GM12878 (cell line): ENCODE data around the gene ZNF628. TPM values are rescaled to one million over a fixed set of nuclear protein-coding genes. Genes with fewer than 3 reads are reported as not detected.

Source experiments
- ATAC-seq: fragments of 200-7000 bp; cut with Tn5 transposase; 3 replicates; pipeline ENCODE4 v1.9.1; 2020; ENCODE audit warnings: mild to moderate bottlenecking, moderate library complexity
- BruUV-seq: library from RNA; stranded (reverse); fragments of 400-500 nt; replicated peaks from 2 replicates; lab custom pipeline; 2021; lab: Mats Ljungman, UMichigan
- CTCF ChIA-PET: fragments of 300-600 bp; sonication (Branson Sonifier 250); formaldehyde crosslinking; extraction: SDS; loops from one replicate; lab custom pipeline; 2021; ENCODE audit warnings: inconsistent platforms; lab: Yijun Ruan, JAX
- POLR2A ChIA-PET: fragments of 350-600 bp; formaldehyde crosslinking; extraction: SDS; loops from one replicate; lab custom pipeline; 2021; ENCODE audit warnings: inconsistent platforms; lab: Charles Lee
- RAD21 ChIA-PET: fragments of 300-600 bp; sonication (Branson Sonifier 250); formaldehyde crosslinking; loops from one replicate; lab custom pipeline; 2023; ENCODE audit warnings: antibody characterized with exemption; ENCODE audit not compliant: unreplicated experiment; lab: Charles Lee
- SMC1A ChIA-PET: fragments of 300-600 bp; sonication (Branson Sonifier 250); formaldehyde crosslinking; loops from one replicate; lab custom pipeline; 2023; ENCODE audit not compliant: unreplicated experiment, uncharacterized antibody; lab: Charles Lee
- DNase-seq: peaks from one replicate; pipeline ENCODE4 v3.0.0-alpha.2; 2011; ENCODE audit warnings: low read depth, low spot score
- FAIRE-seq: peaks from 3 replicates; lab custom pipeline; 2011; peaks lifted over from hg19 to GRCh38; lab: Jason Lieb, UNC
- H2AFZ ChIP-seq: 2 replicates; pipeline ENCODE4 v1.6.0; 2011; ENCODE audit warnings: low read depth, low read length, control low read depth; ENCODE audit not compliant: control insufficient read depth
- H3K27ac ChIP-seq: 2 replicates; pipeline ENCODE4 v1.5.1; 2011; ENCODE audit warnings: control low read depth; ENCODE audit not compliant: control insufficient read depth, insufficient read depth
- H3K27me3 ChIP-seq, 2 experiments: replicated peaks in 1 of 2; 2 replicates each; pipeline versions ENCODE4 v1.6.0 to v1.6.1; 2011; ENCODE audit warnings: low read length in 1 of 2; ENCODE audit not compliant: control insufficient read depth in 2 of 2, insufficient read depth in 2 of 2
- H3K36me3 ChIP-seq, 2 experiments: 2 replicates each; pipeline ENCODE4 v1.5.1; 2011; ENCODE audit warnings: low read length in 1 of 2; ENCODE audit not compliant: control insufficient read depth in 2 of 2, insufficient read depth in 2 of 2
- H3K4me1 ChIP-seq: 2 replicates; pipeline ENCODE4 v1.6.1; 2011; ENCODE audit warnings: mild to moderate bottlenecking, low read length, moderate library complexity, mixed read lengths; ENCODE audit not compliant: control insufficient read depth, insufficient read depth
- H3K4me2 ChIP-seq: 2 replicates; pipeline ENCODE4 v1.6.0; 2011; ENCODE audit warnings: control low read depth; ENCODE audit not compliant: control insufficient read depth, insufficient read depth
- H3K4me3 ChIP-seq: fragments of 200-600 bp; sonication (generic); 2 replicates; pipeline ENCODE4 v1.5.1; 2016
- H3K79me2 ChIP-seq: 2 replicates; pipeline ENCODE4 v1.6.0; 2011; ENCODE audit warnings: low read length; ENCODE audit not compliant: control insufficient read depth, insufficient read depth
- H3K9ac ChIP-seq: 2 replicates; pipeline ENCODE4 v1.8.0; 2011; ENCODE audit warnings: low read length, control low read depth, mixed read lengths; ENCODE audit not compliant: control insufficient read depth, insufficient read depth
- H3K9me3 ChIP-seq: replicated peaks from 3 replicates; pipeline ENCODE4 v1.5.1; 2011; ENCODE audit warnings: mild to moderate bottlenecking, low read length; ENCODE audit not compliant: control insufficient read depth, insufficient read depth
- H4K20me1 ChIP-seq: 2 replicates; pipeline ENCODE4 v1.6.0; 2011; ENCODE audit not compliant: control insufficient read depth, insufficient read depth
- BCL11A ChIP-seq: IDR thresholded peaks from 2 replicates; pipeline ENCODE4 v1.6.1; 2011; ENCODE audit warnings: low read depth, low read length
- EGR1 ChIP-seq, 2 experiments: IDR thresholded peaks; 1 replicate in 1 of 2; 2 replicates in 1 of 2; pipeline ENCODE4 v1.6.1; 2011 to 2012; ENCODE audit warnings: low read depth in 2 of 2, low read length in 2 of 2, borderline replicate concordance in 1 of 2, mild to moderate bottlenecking in 1 of 2, moderate library complexity in 1 of 2
- IKZF1 ChIP-seq: fragments of 450-650 bp; conservative IDR thresholded peaks from 2 replicates; pipeline ENCODE4 v1.6.1; 2017; ENCODE audit warnings: antibody characterized with exemption, mild to moderate bottlenecking
- JUNB ChIP-seq: IDR thresholded peaks from 2 replicates; pipeline ENCODE4 v1.6.1; 2016; ENCODE audit warnings: antibody characterized with exemption, mild to moderate bottlenecking
- KAT2A ChIP-seq: conservative IDR thresholded peaks from 2 replicates; pipeline ENCODE4 v1.6.1; 2011; ENCODE audit warnings: low read depth, low read length; ENCODE audit not compliant: control insufficient read depth
- MEF2A ChIP-seq: IDR thresholded peaks from 2 replicates; pipeline ENCODE4 v1.6.1; 2011; ENCODE audit warnings: low read depth, mild to moderate bottlenecking, low read length, moderate library complexity; ENCODE audit not compliant: insufficient read depth
- MTA2 ChIP-seq: fragments of 450-650 bp; IDR thresholded peaks from 2 replicates; pipeline ENCODE4 v1.6.1; 2016; ENCODE audit warnings: low read depth, mild to moderate bottlenecking, moderate library complexity
- MXI1 ChIP-seq: fragments of 150-350 bp; IDR thresholded peaks from 2 replicates; pipeline ENCODE4 v1.6.1; 2011; ENCODE audit warnings: low read depth, mild to moderate bottlenecking, inconsistent platforms, low read length, improper control_type of control experiment
- RFX5 ChIP-seq: IDR thresholded peaks from 2 replicates; pipeline ENCODE4 v1.6.1; 2011; ENCODE audit warnings: low read depth, low read length, improper control_type of control experiment
- YY1 ChIP-seq: IDR thresholded peaks from 2 replicates; pipeline ENCODE4 v1.6.1; 2011; ENCODE audit warnings: low read depth, mild to moderate bottlenecking, low read length
- ZNF622 ChIP-seq: fragments of 450-650 bp; IDR thresholded peaks from 2 replicates; pipeline ENCODE4 v1.6.1; 2017; ENCODE audit warnings: mild to moderate bottlenecking, inconsistent platforms
- ZSCAN29 ChIP-seq: fragments of 450-650 bp; IDR thresholded peaks from 2 replicates; pipeline ENCODE4 v1.6.1; 2017; ENCODE audit warnings: mild to moderate bottlenecking, moderate library complexity
- WGBS: methylation state at CpG from one replicate; pipeline ENCODE4 v1.1.6; 2016; ENCODE audit warnings: low lambda C conversion rate; ENCODE audit not compliant: insufficient replicate concordance, insufficient coverage; ENCODE audit errors: missing lambda C conversion rate; 5-methylcytosine and 5-hydroxymethylcytosine counted together
- in situ Hi-C: fragments of 300-500 bp; cut with MboI; formaldehyde crosslinking; loops from 9 replicates; pipeline ENCODE4 v1.14.3; 2018; ENCODE audit warnings: mixed read lengths
- intact Hi-C: fragments of 100-400 bp; cut with micrococcal nuclease; formaldehyde crosslinking; loops from one replicate; pipeline ENCODE4 v1.14.2; 2022; ENCODE audit not compliant: unreplicated experiment
- polyA plus RNA-seq, 11 experiments: library from polyadenylated mRNA; depleted of rRNA in 4 of 11; unstranded in 6 of 11; stranded (reverse) in 5 of 11; fragments of >200 nt; fragmentation: Nextera tagmentation in 4 of 11; fragmentation: Illumina TruSeq in 1 of 11; extraction: Ambion mirVana in 4 of 11; extraction: Trizol in 1 of 11; gene quantifications; 1 replicate in 1 of 11; 2 replicates in 10 of 11; pipeline versions ENCODE4 v1.2.1 to v1.2.3, GENCODE V29; 2011 to 2016; ENCODE audit warnings: inconsistent platforms in 2 of 11, missing spikeins in 2 of 11, low read depth in 1 of 11
- total RNA-seq, 4 experiments: library from RNA; depleted of rRNA in 3 of 4; stranded (reverse); fragments of >200 nt in 3 of 4; fragmentation: Illumina TruSeq in 1 of 4; extraction: Trizol in 1 of 4; gene quantifications; 2 replicates each; pipeline versions ENCODE4 v1.2.1 to v1.2.3, GENCODE V29; 2013 to 2021
- TF ChIP-seq, protein P1 (sequence below): fragments of 450-650 bp; IDR thresholded peaks from 2 replicates; pipeline ENCODE4 v1.6.1; 2017; ENCODE audit warnings: mild to moderate bottlenecking

ZNF628 gene
- total and polyA plus RNA-seq, 10 of the 15 experiments (the other 5 are each of a cell fraction or from before 2014, with no cell fraction given) = 0.04 to 11.3 (median 1.6) TPM; not detected in 1

DNA sequence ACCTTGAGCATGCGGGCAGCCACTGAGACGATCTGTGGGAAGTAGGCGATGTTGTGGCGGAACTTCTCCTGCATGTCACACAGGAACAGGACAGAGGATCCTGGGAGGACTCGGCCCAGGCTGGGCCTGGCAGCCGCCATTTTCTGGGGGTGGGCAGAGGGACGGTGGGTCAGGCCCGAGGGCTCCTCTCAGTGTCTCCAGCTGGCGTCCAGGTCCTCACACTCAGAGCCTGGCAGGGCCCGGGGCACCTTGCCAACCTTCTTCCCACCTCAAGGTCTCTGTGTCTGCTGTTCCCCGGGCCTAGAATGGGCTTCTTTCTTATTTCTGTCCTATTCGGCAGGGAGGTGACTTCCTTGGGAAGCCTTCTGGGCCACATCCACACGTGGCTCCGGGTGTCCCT is 20.1 kb upstream of the ZNF628 start:
- peaks cover 4% of the 10 kb centered on the region; the same call in 1 of the 2 replicates for H4K20me1 ChIP-seq
- no peaks in the 10 kb centered on the region for H3K4me1 ChIP-seq
- peaks cover 9% of the 10 kb centered on the region for H3K79me2 ChIP-seq
- ATAC-seq = no peak
- H2AFZ ChIP-seq = no peak overlapping the region
- H3K9me3 ChIP-seq = no peaks in the 10 kb centered on the region
- ChIA-PET RAD21 (no interaction called here), SMC1A (no interaction called here), CTCF (no interaction called here), POLR2A (no interaction called here)
- peaks cover 3 to 4% of the 10 kb centered on the region in 2 experiments for H3K36me3 ChIP-seq
- TF ChIP-seq MTA2 = no peak
- DNase-seq = no peak
- no TSS peak for BruUV-seq
- no peaks in the 10 kb centered on the region; a peak in 1 of 4 replicates for H3K27me3 ChIP-seq
- H3K4me2 ChIP-seq = no peak overlapping the region
- intact Hi-C loops (no loop called here), in situ Hi-C loops (no loop called here)
- H3K9ac ChIP-seq = no peak overlapping the region
- H3K27ac ChIP-seq = no peak overlapping the region
- no peak overlapping the region for H3K4me3 ChIP-seq
- 94% methylated on average over 12 of the region's 14 CpGs for WGBS
- FAIRE-seq = no peak

DNA sequence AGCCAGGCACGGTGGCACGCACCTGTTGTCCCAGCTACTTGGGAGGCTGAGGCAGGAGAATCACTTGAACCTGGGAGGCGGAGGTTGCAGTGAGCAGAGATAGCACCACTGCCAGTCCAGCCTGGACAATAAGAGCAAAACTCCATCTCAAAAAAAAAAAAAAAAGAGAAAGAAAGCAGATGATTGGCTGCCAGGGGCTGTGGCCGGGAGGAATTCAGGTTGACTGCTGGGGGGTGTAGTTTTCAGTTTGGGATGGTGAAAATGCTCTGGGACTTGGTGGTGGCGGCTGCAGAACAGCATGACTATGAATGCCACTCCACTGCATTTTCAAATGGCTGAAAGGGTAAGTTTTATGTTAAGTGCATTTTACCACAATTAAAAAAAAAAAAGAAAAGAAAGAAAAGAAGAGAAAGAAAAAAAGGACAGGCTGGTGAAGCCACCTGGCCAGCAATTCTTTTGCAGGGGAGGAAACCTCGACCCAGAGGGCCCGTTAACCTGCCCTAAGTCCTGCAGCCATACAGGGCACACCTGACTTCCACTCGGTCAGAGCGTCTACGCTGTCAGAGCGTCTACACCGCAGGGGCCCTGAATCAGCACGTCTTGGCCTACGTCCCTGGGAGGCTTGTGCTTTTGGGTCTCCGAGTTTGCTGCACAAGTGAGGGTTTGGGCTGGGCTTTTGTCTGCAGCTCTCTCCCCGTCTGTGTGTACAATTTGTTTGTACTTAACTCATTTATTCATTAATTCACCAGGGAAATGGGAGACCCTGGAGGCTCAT is 18.5 kb upstream of the ZNF628 start:
- no peak for TF ChIP-seq MEF2A
- no peak for TF ChIP-seq RFX5
- TF ChIP-seq JUNB = no peak
- TF ChIP-seq ZNF622 = no peak
- no peak for TF ChIP-seq ZSCAN29
- TF ChIP-seq KAT2A = no peak
- TF ChIP-seq EGR1 (IDR thresholded peaks at IDR 0.05; ENCODE audit: borderline replicate concordance in 1 of 2, low read depth in 2 of 2, low read length in 2 of 2) = no peak
- TF ChIP-seq BCL11A = no peak
- no peak for TF ChIP-seq MXI1
- no peak for TF ChIP-seq YY1
- no peak for TF ChIP-seq IKZF1
- TF ChIP-seq, protein P1, sequence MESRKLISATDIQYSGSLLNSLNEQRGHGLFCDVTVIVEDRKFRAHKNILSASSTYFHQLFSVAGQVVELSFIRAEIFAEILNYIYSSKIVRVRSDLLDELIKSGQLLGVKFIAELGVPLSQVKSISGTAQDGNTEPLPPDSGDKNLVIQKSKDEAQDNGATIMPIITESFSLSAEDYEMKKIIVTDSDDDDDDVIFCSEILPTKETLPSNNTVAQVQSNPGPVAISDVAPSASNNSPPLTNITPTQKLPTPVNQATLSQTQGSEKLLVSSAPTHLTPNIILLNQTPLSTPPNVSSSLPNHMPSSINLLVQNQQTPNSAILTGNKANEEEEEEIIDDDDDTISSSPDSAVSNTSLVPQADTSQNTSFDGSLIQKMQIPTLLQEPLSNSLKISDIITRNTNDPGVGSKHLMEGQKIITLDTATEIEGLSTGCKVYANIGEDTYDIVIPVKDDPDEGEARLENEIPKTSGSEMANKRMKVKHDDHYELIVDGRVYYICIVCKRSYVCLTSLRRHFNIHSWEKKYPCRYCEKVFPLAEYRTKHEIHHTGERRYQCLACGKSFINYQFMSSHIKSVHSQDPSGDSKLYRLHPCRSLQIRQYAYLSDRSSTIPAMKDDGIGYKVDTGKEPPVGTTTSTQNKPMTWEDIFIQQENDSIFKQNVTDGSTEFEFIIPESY = no peak
- no peak overlapping the region for H2AFZ ChIP-seq
- ChIA-PET CTCF (interaction anchor here (3.2 kb wide), 1 partner anchor 46 kb away, joined by 15 read pairs; no protein-coding TSS in a partner anchor), RAD21 (interaction anchor here (1.9 kb wide), 1 partner anchor 46 kb away, joined by 6 read pairs; no protein-coding TSS in a partner anchor), POLR2A (interaction anchor here (0.5 kb wide), 1 partner anchor 857 kb away, joined by 4 read pairs; the partner anchor contains the start of gene ZSCAN5A), SMC1A (no interaction called here)
- H3K79me2 ChIP-seq = peaks cover 9% of the 10 kb centered on the region
- WGBS = 79% methylated on average over 16 of the region's 16 CpGs
- no peak for DNase-seq
- peaks cover 4% of the 10 kb centered on the region; the same call in 1 of the 2 replicates for H4K20me1 ChIP-seq
- intact Hi-C loops (no loop called here), in situ Hi-C loops (no loop called here)
- BruUV-seq = no TSS peak
- no peaks in the 10 kb centered on the region for H3K4me1 ChIP-seq
- H3K27ac ChIP-seq = no peak overlapping the region
- no peak overlapping the region for H3K4me3 ChIP-seq
- no peak overlapping the region for H3K9ac ChIP-seq
- H3K9me3 ChIP-seq = no peaks in the 10 kb centered on the region
- no peak for ATAC-seq
- no peak for FAIRE-seq
- H3K36me3 ChIP-seq = peaks cover 3 to 4% of the 10 kb centered on the region in 2 experiments
- no peak overlapping the region for H3K4me2 ChIP-seq
- no peaks in the 10 kb centered on the region for H3K27me3 ChIP-seq
